Measurements from ENCODE around the gene TRIM56.
A peak's percentile ranks its signal among the peaks of the same experiment; 100 is the strongest.
"Not testable (repeated sequence)": the region's sequence is repeated elsewhere in the genome, so short reads cannot be mapped to it uniquely, and the experiment has no call there.

TRIM56 gene

GRCh38 chr7:101093906-101094305 lies 8.6 kb downstream of the TRIM56 start:
- DNase-seq = no peak

GRCh38 chr7:101094376-101094775 lies 9.1 kb downstream of the TRIM56 start:
- DNase-seq = no peak

GRCh38 chr7:101094791-101095375 lies 9.6 kb downstream of the TRIM56 start:
- DNase-seq = peak; percentile 46

- no peak for DNase-seq
Observed at GRCh38 chr7:101096331-101096956, 11.2 kb downstream of the TRIM56 start.

GRCh38 chr7:101096957-101097347 lies 11.7 kb downstream of the TRIM56 start:
- no peak for DNase-seq

- no peak for DNase-seq
Observed at GRCh38 chr7:101097561-101097960, 12.3 kb downstream of the TRIM56 start.

- DNase-seq = peak; percentile 91
Observed at GRCh38 chr7:101099969-101100781, 14.9 kb downstream of the TRIM56 start.

GRCh38 chr7:101100858-101101847 lies 15.9 kb downstream of the TRIM56 start:
- DNase-seq = no peak

- DNase-seq = no peak
Observed at GRCh38 chr7:101102026-101102425, 16.7 kb downstream of the TRIM56 start.

GRCh38 chr7:101103701-101104100 lies 18.4 kb downstream of the TRIM56 start:
- DNase-seq = not testable (repeated sequence)

GRCh38 chr7:101104193-101104713 lies 19.0 kb downstream of the TRIM56 start:
- no peak for DNase-seq

- DNase-seq = no peak
Observed at GRCh38 chr7:101104799-101105198, 19.5 kb downstream of the TRIM56 start.

- DNase-seq = not testable (repeated sequence)
Observed at GRCh38 chr7:101105248-101105647, 20.0 kb downstream of the TRIM56 start.

GRCh38 chr7:101106386-101106785 lies 21.1 kb downstream of the TRIM56 start:
- DNase-seq = peak; percentile 57

- peak; percentile 87 for DNase-seq
Observed at GRCh38 chr7:101108330-101108857, 23.1 kb downstream of the TRIM56 start.

GRCh38 chr7:101108961-101109360 lies 23.7 kb downstream of the TRIM56 start:
- DNase-seq = no peak

GRCh38 chr7:101109368-101109767 lies 24.1 kb downstream of the TRIM56 start:
- DNase-seq = no peak

- DNase-seq = no peak
Observed at GRCh38 chr7:101111261-101111660, 26.0 kb downstream of the TRIM56 start.

GRCh38 chr7:101112233-101112632 lies 27.0 kb downstream of the TRIM56 start:
- DNase-seq = no peak

- not testable (repeated sequence) for DNase-seq
Observed at GRCh38 chr7:101113140-101113539, 27.9 kb downstream of the TRIM56 start.

GRCh38 chr7:101113836-101114235 lies 28.6 kb downstream of the TRIM56 start:
- DNase-seq = peak; percentile 41

- DNase-seq = no peak
Observed at GRCh38 chr7:101114492-101114891, 29.2 kb downstream of the TRIM56 start.

All from inflammatory macrophage treated with lipopolysaccharide for 4 hours (primary cell).